H1 (cell line): ENCODE measurements around the gene TMEM223. TPM values are rescaled to one million over a fixed set of nuclear protein-coding genes. Genes with fewer than 3 reads are reported as not detected.

ENCODE experiments used
- CTCF ChIA-PET: fragments of 300-600 bp; sonication (Branson Sonifier 250); formaldehyde crosslinking; loops from one replicate; lab custom pipeline; 2021; ENCODE audit not compliant: partially characterized antibody; lab: Charles Lee
- POLR2A ChIA-PET: fragments of 300-600 bp; sonication (Branson Sonifier 250); formaldehyde crosslinking; loops from one replicate; lab custom pipeline; 2021; ENCODE audit warnings: inconsistent platforms; ENCODE audit not compliant: partially characterized antibody; lab: Charles Lee
- DNase-seq, 2 experiments: peaks; one replicate each; pipeline versions ENCODE4 v3.0.0 to v3.0.0-alpha.2; 2010 to 2022; ENCODE audit warnings: low spot score in 2 of 2, low read depth in 1 of 2, mixed read lengths in 1 of 2
- FAIRE-seq: peaks from 2 replicates; lab custom pipeline; 2011; peaks lifted over from hg19 to GRCh38; lab: Jason Lieb, UNC
- H2AFZ ChIP-seq: 2 replicates; pipeline ENCODE4 v1.8.1; 2012; ENCODE audit warnings: low read length, inconsistent platforms
- H2AK5ac ChIP-seq: 2 replicates; pipeline ENCODE4 v1.6.1; 2013; ENCODE audit warnings: low read depth, low read length
- H2BK120ac ChIP-seq: replicated peaks from 2 replicates; pipeline ENCODE3; 2013; ENCODE audit warnings: low read depth, low read length, inconsistent platforms
- H2BK12ac ChIP-seq: 2 replicates; pipeline ENCODE4 v1.6.1; 2013; ENCODE audit warnings: low read depth, low read length
- H2BK15ac ChIP-seq: 2 replicates; pipeline ENCODE4 v1.6.1; 2013; ENCODE audit warnings: low read length
- H2BK20ac ChIP-seq: 2 replicates; pipeline ENCODE4 v1.6.1; 2013; ENCODE audit warnings: low read length
- H2BK5ac ChIP-seq: 2 replicates; pipeline ENCODE4 v1.6.1; 2013; ENCODE audit warnings: low read depth, low read length
- H3K14ac ChIP-seq: 2 replicates; pipeline ENCODE4 v1.6.1; 2013; ENCODE audit warnings: inconsistent platforms; ENCODE audit not compliant: insufficient read length
- H3K18ac ChIP-seq: 2 replicates; pipeline ENCODE4 v1.6.1; 2013; ENCODE audit warnings: low read length; ENCODE audit errors: extremely low read depth
- H3K23ac ChIP-seq: 2 replicates; pipeline ENCODE4 v1.6.1; 2013; ENCODE audit warnings: inconsistent platforms; ENCODE audit not compliant: insufficient read length
- H3K23me2 ChIP-seq: 2 replicates; pipeline ENCODE4 v1.6.1; 2013; ENCODE audit warnings: low read depth, low read length
- H3K27ac ChIP-seq: 2 replicates; pipeline ENCODE4 v1.6.1; 2011; ENCODE audit warnings: low read depth, low read length, inconsistent platforms
- H3K27me3 ChIP-seq, 4 experiments: replicated peaks in 1 of 4; 1 replicate in 1 of 4; 2 replicates in 3 of 4; pipeline versions ENCODE4 v1.6.1 to v1.8.1; 2011 to 2013; ENCODE audit warnings: low read length in 3 of 4, mild to moderate bottlenecking in 3 of 4, inconsistent platforms in 2 of 4, mixed read lengths in 2 of 4, moderate library complexity in 1 of 4; ENCODE audit not compliant: control insufficient read depth in 3 of 4, insufficient read depth in 3 of 4; ENCODE audit errors: extremely low read depth in 1 of 4
- H3K36me3 ChIP-seq, 4 experiments: 2 replicates each; pipeline versions ENCODE4 v1.6.1 to v1.8.1; 2011 to 2013; ENCODE audit warnings: mild to moderate bottlenecking in 4 of 4, low read length in 3 of 4, moderate library complexity in 2 of 4, control low read depth in 1 of 4, inconsistent platforms in 1 of 4; ENCODE audit not compliant: insufficient read depth in 4 of 4, control insufficient read depth in 2 of 4
- H3K4ac ChIP-seq: replicated peaks from 2 replicates; pipeline ENCODE3; 2013; ENCODE audit warnings: low read length, low read depth, mixed read lengths, inconsistent platforms; ENCODE audit not compliant: insufficient read length
- H3K4me1 ChIP-seq, 4 experiments: replicated peaks in 1 of 4; 1 replicate in 1 of 4; 2 replicates in 3 of 4; pipeline versions ENCODE4 v1.6.1 to v1.8.1; 2011 to 2013; ENCODE audit warnings: low read length in 3 of 4, inconsistent platforms in 2 of 4, mixed read lengths in 1 of 4; ENCODE audit not compliant: insufficient read depth in 4 of 4, control insufficient read depth in 3 of 4
- H3K4me2 ChIP-seq, 2 experiments: 2 replicates each; pipeline versions ENCODE4 v1.6.1 to v1.8.1; 2011 to 2013; ENCODE audit warnings: low read depth in 2 of 2, low read length in 2 of 2, control low read depth in 1 of 2, inconsistent platforms in 1 of 2, mild to moderate bottlenecking in 1 of 2; ENCODE audit not compliant: insufficient read depth in 1 of 2
- H3K4me3 ChIP-seq, 4 experiments: fragments of 200-600, 300-600 bp in 1 of 4; sonication (generic), shearing (Covaris generic), sonication (Bioruptor Twin) in 1 of 4; 2 replicates each; pipeline versions ENCODE4 v1.5.1 to v1.8.1; 2011 to 2016; ENCODE audit warnings: low read length in 4 of 4, low read depth in 3 of 4, control low read depth in 2 of 4, inconsistent platforms in 2 of 4, mild to moderate bottlenecking in 2 of 4, mixed read lengths in 1 of 4, moderate library complexity in 1 of 4; ENCODE audit not compliant: insufficient read depth in 2 of 4; ENCODE audit errors: extremely low read depth in 1 of 4
- H3K56ac ChIP-seq: replicated peaks from 2 replicates; pipeline ENCODE3; 2013; ENCODE audit warnings: low read depth, mild to moderate bottlenecking, mixed read lengths, low read length, inconsistent platforms; ENCODE audit not compliant: insufficient read length
- H3K79me1 ChIP-seq: 2 replicates; pipeline ENCODE4 v1.6.1; 2013; ENCODE audit warnings: low read depth, low read length, control low read depth
- H3K79me2 ChIP-seq, 2 experiments: 2 replicates each; pipeline versions ENCODE4 v1.6.1 to v1.8.1; 2012 to 2013; ENCODE audit warnings: low read length in 2 of 2, mild to moderate bottlenecking in 2 of 2, inconsistent platforms in 1 of 2; ENCODE audit not compliant: insufficient read depth in 2 of 2, control insufficient read depth in 1 of 2
- H3K9ac ChIP-seq, 4 experiments: replicated peaks in 1 of 4; 1 replicate in 1 of 4; 2 replicates in 3 of 4; pipeline versions ENCODE4 v1.6.1 to v1.8.1; 2011 to 2013; ENCODE audit warnings: low read depth in 3 of 4, low read length in 3 of 4, control low read depth in 2 of 4, mild to moderate bottlenecking in 2 of 4, moderate library complexity in 2 of 4, inconsistent platforms in 1 of 4; ENCODE audit errors: extremely low read depth in 1 of 4
- H3K9me3 ChIP-seq, 2 experiments: 2 replicates each; pipeline versions ENCODE4 v1.6.1 to v1.8.1; 2012 to 2013; ENCODE audit warnings: mild to moderate bottlenecking in 2 of 2, moderate library complexity in 2 of 2, control low read depth in 1 of 2, inconsistent platforms in 1 of 2, low read depth in 1 of 2, low read length in 1 of 2, mixed read lengths in 1 of 2; ENCODE audit not compliant: insufficient read depth in 2 of 2
- H4K20me1 ChIP-seq, 2 experiments: replicated peaks in 1 of 2; 2 replicates each; pipeline versions ENCODE3 to v1.8.1; 2011 to 2013; ENCODE audit warnings: inconsistent platforms in 2 of 2, low read length in 2 of 2, mild to moderate bottlenecking in 1 of 2; ENCODE audit not compliant: insufficient read depth in 2 of 2, control insufficient read depth in 1 of 2
- H4K5ac ChIP-seq: 2 replicates; pipeline ENCODE4 v1.6.1; 2013; ENCODE audit warnings: low read length, low read depth, mixed read lengths, inconsistent platforms; ENCODE audit not compliant: insufficient read length
- H4K8ac ChIP-seq: 2 replicates; pipeline ENCODE4 v1.8.0; 2013; ENCODE audit warnings: mild to moderate bottlenecking, moderate library complexity, low read length, inconsistent platforms; ENCODE audit not compliant: insufficient read depth; ENCODE audit errors: extremely low read depth
- H4K91ac ChIP-seq: replicated peaks from 2 replicates; pipeline ENCODE3; 2013; ENCODE audit warnings: low read length, mixed read lengths, inconsistent platforms; ENCODE audit not compliant: insufficient read length
- CHD2 ChIP-seq: IDR thresholded peaks from 2 replicates; pipeline ENCODE4 v1.6.1; 2012; ENCODE audit warnings: low read length, improper control_type of control experiment
- EP300 ChIP-seq, 2 experiments: IDR thresholded peaks; 1 replicate in 1 of 2; 2 replicates in 1 of 2; pipeline ENCODE4 v1.6.1; 2011 to 2012; ENCODE audit warnings: low read depth in 2 of 2, low read length in 2 of 2, mild to moderate bottlenecking in 2 of 2, borderline replicate concordance in 1 of 2, inconsistent platforms in 1 of 2, moderate library complexity in 1 of 2
- FOSL1 ChIP-seq: IDR thresholded peaks from 2 replicates; pipeline ENCODE4 v1.6.1; 2011; ENCODE audit warnings: mild to moderate bottlenecking, low read depth, low read length, moderate library complexity; ENCODE audit not compliant: insufficient read depth
- GTF2F1 ChIP-seq: IDR thresholded peaks from 2 replicates; pipeline ENCODE4 v1.6.1; 2012; ENCODE audit warnings: low read depth, low read length, improper control_type of control experiment, borderline replicate concordance
- HDAC6 ChIP-seq: IDR thresholded peaks from one replicate; pipeline ENCODE4 v1.7.1; 2012; ENCODE audit warnings: low read depth, mild to moderate bottlenecking, inconsistent platforms, low read length, moderate library complexity
- JUND ChIP-seq: IDR thresholded peaks from 2 replicates; pipeline ENCODE4 v1.6.1; 2011; ENCODE audit warnings: mild to moderate bottlenecking, improper control_type of control experiment, low read length
- RFX5 ChIP-seq: IDR thresholded peaks from 2 replicates; pipeline ENCODE4 v1.6.1; 2011; ENCODE audit warnings: low read depth, low read length, improper control_type of control experiment, borderline replicate concordance
- RXRA ChIP-seq: IDR thresholded peaks from 2 replicates; pipeline ENCODE4 v1.6.1; 2011; ENCODE audit warnings: low read depth, mild to moderate bottlenecking, low read length, moderate library complexity; ENCODE audit not compliant: insufficient read depth
- SP1 ChIP-seq: IDR thresholded peaks from 2 replicates; pipeline ENCODE4 v1.6.1; 2011; ENCODE audit warnings: low read depth, low read length
- SUZ12 ChIP-seq: fragments of 200-600 bp; sonication (generic); IDR thresholded peaks from 2 replicates; pipeline ENCODE4 v1.6.1; 2012; ENCODE audit warnings: mild to moderate bottlenecking, inconsistent platforms, low read length, moderate library complexity, mixed read lengths
- WGBS, 2 experiments: shearing (Covaris generic) in 1 of 2; methylation state at CpG; one replicate each; pipeline versions ENCODE4 v1.1.6 to v1.1.7; 2013 to 2015; ENCODE audit warnings: low lambda C conversion rate in 2 of 2, mixed read lengths in 2 of 2, inconsistent platforms in 1 of 2, low coverage in 1 of 2, missing lambda C conversion rate in 1 of 2; ENCODE audit not compliant: insufficient replicate concordance in 2 of 2, insufficient coverage in 1 of 2, insufficient read length in 1 of 2; ENCODE audit errors: extremely low coverage in 1 of 2, missing lambda C conversion rate in 1 of 2; 5-methylcytosine and 5-hydroxymethylcytosine counted together
- polyA plus RNA-seq, 7 experiments: library from polyadenylated mRNA; depleted of rRNA in 3 of 7; stranded (reverse) in 5 of 7; unstranded in 2 of 7; fragments of >200 nt in 5 of 7; fragments of 200-250 nt in 2 of 7; gene quantifications; 1 replicate in 5 of 7; 2 replicates in 1 of 7; 4 replicates in 1 of 7; pipeline versions ENCODE4 v1.2.1 to v1.2.3, GENCODE V29; 2011 to 2013; ENCODE audit warnings: missing spikeins in 2 of 7, mixed read lengths in 2 of 7
- total RNA-seq: library from RNA; stranded (reverse); fragmentation: NEBNext Ultra II Directional; extraction: Animal tissue kit (Norgen Biotek cat#: 25700); gene quantifications from 2 replicates; pipeline ENCODE4 v1.2.1, GENCODE V29; 2021

The TMEM223 gene
- total and polyA plus RNA-seq, 2 of the 8 experiments (the other 6 are each of a cell fraction or from before 2014, with no cell fraction given) = 22.9 to 64.1 TPM

DNA sequence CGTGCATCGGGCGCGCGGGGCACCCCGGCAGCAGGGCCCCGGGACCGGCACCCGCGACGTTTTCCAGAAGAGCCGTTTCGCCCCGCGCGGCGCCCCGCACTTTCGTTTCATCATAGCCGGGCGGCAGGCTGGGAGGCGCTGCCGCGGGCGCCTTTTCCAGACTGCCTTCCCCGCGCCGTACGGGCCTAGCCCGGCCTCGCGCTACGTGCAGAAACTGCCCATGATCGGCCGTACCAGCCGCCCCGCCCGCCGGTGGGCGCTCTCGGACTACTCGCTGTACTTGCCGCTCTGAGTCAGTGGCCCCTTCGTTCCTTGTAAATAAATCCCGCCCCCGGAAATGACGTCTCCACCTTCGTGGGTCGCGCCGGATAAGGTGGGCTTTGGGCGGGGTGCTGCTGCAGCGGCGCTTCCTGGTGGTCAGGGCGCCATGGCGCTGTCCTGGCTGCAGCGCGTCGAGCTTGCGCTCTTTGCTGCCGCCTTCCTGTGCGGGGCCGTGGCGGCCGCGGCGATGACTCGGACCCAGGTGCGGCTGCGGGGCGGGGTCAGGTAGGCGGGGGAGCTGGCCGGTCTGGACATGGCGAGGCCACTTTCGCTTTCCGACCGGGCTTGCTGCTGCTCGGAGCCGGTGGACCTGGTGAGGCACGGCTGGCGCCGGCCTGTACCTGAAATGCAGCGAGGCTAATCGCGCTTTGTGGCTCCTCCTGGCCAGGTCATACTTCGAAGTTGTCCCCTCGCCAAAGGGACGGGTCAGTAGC, 4.6 kb downstream of the TMEM223 start, which contains the start of gene TMEM179B:
Gene TMEM179B (plus strand): TSS at position 398 of the 755 bp plus-strand sequence. CDS start 30 bp downstream, at position 428.
- Histone ChIP-seq H3K23me2 (no peaks in the 10 kb centered on the region; the same call in 1 of the 2 replicates), H2AK5ac (0 out of 2 replicates have a peak within 1 kb of the TSS, but pooled peaks have one; percentile 4), H2BK20ac (no peak within 1 kb of the TSS), H3K14ac (no peak within 1 kb of the TSS), H2BK15ac (peak within 1 kb of the TSS; percentile 81; the same call in 1 of the 2 replicates), H3K36me3 (peaks cover 0 to 24% (median 10%) of the 10 kb centered on the region in 4 experiments; a peak in 7 of 8 replicates), H4K20me1 (peaks cover 0 to 3% of the 10 kb centered on the region in 2 experiments), H4K5ac (peak within 1 kb of the TSS; percentile 94), H3K9ac (peak within 1 kb of the TSS; percentile 82 to 93 (median 90)), H3K4me2 (peak within 1 kb of the TSS; percentile 69 to 73), H2BK120ac (peak within 1 kb of the TSS; percentile 24), H3K4ac (peak within 1 kb of the TSS; percentile 16), H3K4me1 (peaks cover 0 to 6% (median 2%) of the 10 kb centered on the region in 4 experiments; a peak in 4 of 7 replicates), H2BK5ac (peak within 1 kb of the TSS; percentile 98), H3K79me1 (peaks cover 7% of the 10 kb centered on the region; the same call in 1 of the 2 replicates), H2AFZ (peak within 1 kb of the TSS; percentile 8; the same call in 1 of the 2 replicates), H3K27me3 (no peaks in the 10 kb centered on the region), H4K8ac (peak within 1 kb of the TSS; percentile 99), H4K91ac (peak within 1 kb of the TSS; percentile 84), H3K9me3 (no peaks in the 10 kb centered on the region), H3K23ac (no peak within 1 kb of the TSS), H3K79me2 (peaks cover 0 to 33% of the 10 kb centered on the region in 2 experiments; a peak in 2 of 4 replicates), H3K18ac (peak within 1 kb of the TSS; percentile 95), H3K56ac (peak within 1 kb of the TSS; percentile 12), H3K4me3 (peak within 1 kb of the TSS; percentile 77 to 97 (median 90)), H3K27ac (peak within 1 kb of the TSS; percentile 90), H2BK12ac (peak within 1 kb of the TSS; percentile 21)
- FAIRE-seq (no peak), DNase-seq (peak; percentile 93 to 98)
- 2% methylated on average over 70 of the region's 88 CpGs; no CpG with 5 or more reads in 1 of the 2 experiments for WGBS, 2 experiments
- ChIA-PET POLR2A (interaction anchor here (0.7 to 15.9 kb wide), 41 partner anchors 10 to 236 kb away, joined by 3 to 251 read pairs (median 6); partner anchors contain the start of genes C11orf98, CSKMT, GANAB and HNRNPUL2), CTCF (interaction anchor here (0.6 to 6.4 kb wide), 45 partner anchors 9 to 1397 kb away, joined by 3 to 94 read pairs (median 4); partner anchors contain the start of genes HNRNPUL2, LBHD1, SLC3A2 and TAF6L)
- TF ChIP-seq RXRA = no peak
- no peak for TF ChIP-seq SUZ12
- peak; percentile 74; the same call in 1 of the 2 replicates for TF ChIP-seq FOSL1
- TF ChIP-seq GTF2F1 = peak; percentile 74
- TF ChIP-seq JUND = peak; percentile 65; the same call in 1 of the 2 replicates
- TF ChIP-seq HDAC6 = no peak
- no peak for TF ChIP-seq RFX5
- TF ChIP-seq SP1 = peak; percentile 51; the same call in 1 of the 2 replicates
- peak in 1 of 2 experiments; percentile 71; a peak in 1 of 3 replicates for TF ChIP-seq EP300 (IDR thresholded peaks at IDR 0.05; ENCODE audit: borderline replicate concordance in 1 of 2, low read depth in 2 of 2, low read length in 2 of 2)
- TF ChIP-seq CHD2 = no peak; the same call in 1 of the 2 replicates
